ENCODE results near the gene YWHAB.

Gene YWHAB

GRCh38 chr20:44848254-44849015 lies 37.1 kb upstream of the YWHAB start:
- no peaks in the 10 kb centered on the region for H3K36me3 ChIP-seq (ENCODE audit: control insufficient read depth in 1 of 2, insufficient read depth in 2 of 2, low read depth in 1 of 2, low read length in 2 of 2)
- no peak overlapping the region for H3K27ac ChIP-seq (ENCODE audit: low read length, poor library complexity, severe bottlenecking)
- WGBS: 64% methylated on average over 3 of the region's 4 CpGs
- peaks cover 15 to 27% of the 10 kb centered on the region in 2 experiments for H3K27me3 ChIP-seq (ENCODE audit: control insufficient read depth in 1 of 2, insufficient read depth in 1 of 2, low read length in 2 of 2)
- DNase-seq: no peak
- H3K23ac ChIP-seq (ENCODE audit: low read length in 2 of 2): no peak overlapping the region
- no peak overlapping the region for H2BK120ac ChIP-seq (ENCODE audit: low read depth, low read length)
- no peaks in the 10 kb centered on the region for H3K79me1 ChIP-seq (replicated peaks; ENCODE audit: low read length, poor library complexity, severe bottlenecking)
- no peak overlapping the region for H4K91ac ChIP-seq (ENCODE audit: low read length)
- H3K9me3 ChIP-seq (ENCODE audit: control insufficient read depth, low read length): peaks cover 3% of the 10 kb centered on the region
- no peak overlapping the region for H3K14ac ChIP-seq (ENCODE audit: low read length in 2 of 2)
- H2AK5ac ChIP-seq (ENCODE audit: low read length, severe bottlenecking): no peak overlapping the region
- no peak overlapping the region for H3K9ac ChIP-seq (ENCODE audit: low read length)
- peaks cover 2% of the 10 kb centered on the region for H3K4me1 ChIP-seq (ENCODE audit: control insufficient read depth, insufficient read depth, low read depth, low read length)
- H4K8ac ChIP-seq (ENCODE audit: low read length): no peak overlapping the region
- no peak overlapping the region for H2BK15ac ChIP-seq (ENCODE audit: low read depth, poor library complexity, severe bottlenecking)
- H3K4ac ChIP-seq (ENCODE audit: low read depth in 1 of 2, low read length in 2 of 2): no peak overlapping the region
- H2BK5ac ChIP-seq (ENCODE audit: low read depth, low read length, poor library complexity, severe bottlenecking): no peak overlapping the region
- H3K18ac ChIP-seq (ENCODE audit: low read depth in 1 of 2, low read length in 2 of 2): no peak overlapping the region
- no peak overlapping the region for H3K4me2 ChIP-seq (ENCODE audit: low read length, poor library complexity, severe bottlenecking)
- H2BK12ac ChIP-seq (ENCODE audit: low read length in 2 of 2): no peak overlapping the region
- no peak overlapping the region for H2AFZ ChIP-seq (ENCODE audit: low read depth, low read length)
- H3K4me3 ChIP-seq (ENCODE audit: insufficient read depth in 1 of 2, low read depth in 1 of 2, low read length in 2 of 2): no peak overlapping the region

- WGBS: 100% methylated on average over 1 of the region's 1 CpG
- Histone ChIP-seq H2AK5ac (ENCODE audit: low read length, severe bottlenecking) (no peak overlapping the region), H2BK15ac (ENCODE audit: low read depth, poor library complexity, severe bottlenecking) (no peak overlapping the region), H3K18ac (ENCODE audit: low read depth in 1 of 2, low read length in 2 of 2) (no peak overlapping the region), H3K36me3 (ENCODE audit: control insufficient read depth in 1 of 2, insufficient read depth in 2 of 2, low read depth in 1 of 2, low read length in 2 of 2) (no peaks in the 10 kb centered on the region), H3K4me2 (ENCODE audit: low read length, poor library complexity, severe bottlenecking) (no peak overlapping the region), H3K79me1 (replicated peaks; ENCODE audit: low read length, poor library complexity, severe bottlenecking) (no peaks in the 10 kb centered on the region), H3K9ac (ENCODE audit: low read length) (no peak overlapping the region), H3K14ac (ENCODE audit: low read length in 2 of 2) (no peak overlapping the region), H3K4me3 (ENCODE audit: insufficient read depth in 1 of 2, low read depth in 1 of 2, low read length in 2 of 2) (no peak overlapping the region), H3K27ac (ENCODE audit: low read length, poor library complexity, severe bottlenecking) (no peak overlapping the region), H3K23ac (ENCODE audit: low read length in 2 of 2) (no peak overlapping the region), H2BK120ac (ENCODE audit: low read depth, low read length) (no peak overlapping the region), H2BK5ac (ENCODE audit: low read depth, low read length, poor library complexity, severe bottlenecking) (no peak overlapping the region), H2BK12ac (ENCODE audit: low read length in 2 of 2) (no peak overlapping the region), H4K8ac (ENCODE audit: low read length) (no peak overlapping the region), H3K9me3 (ENCODE audit: control insufficient read depth, low read length) (peaks cover 3% of the 10 kb centered on the region), H3K4ac (ENCODE audit: low read depth in 1 of 2, low read length in 2 of 2) (no peak overlapping the region), H4K91ac (ENCODE audit: low read length) (no peak overlapping the region), H3K27me3 (ENCODE audit: control insufficient read depth in 1 of 2, insufficient read depth in 1 of 2, low read length in 2 of 2) (peaks cover 15 to 18% of the 10 kb centered on the region in 2 experiments), H2AFZ (ENCODE audit: low read depth, low read length) (no peak overlapping the region), H3K4me1 (ENCODE audit: control insufficient read depth, insufficient read depth, low read depth, low read length) (no peaks in the 10 kb centered on the region)
- DNase-seq: no peak
These were observed 35.8 kb upstream of the YWHAB start for GRCh38 chr20:44849703-44850102.

- Histone ChIP-seq H3K79me1 (replicated peaks; ENCODE audit: low read length, poor library complexity, severe bottlenecking) (no peaks in the 10 kb centered on the region), H3K4me2 (ENCODE audit: low read length, poor library complexity, severe bottlenecking) (no peak overlapping the region), H3K14ac (ENCODE audit: low read length in 2 of 2) (no peak overlapping the region), H3K9ac (ENCODE audit: low read length) (no peak overlapping the region), H3K27me3 (ENCODE audit: control insufficient read depth in 1 of 2, insufficient read depth in 1 of 2, low read length in 2 of 2) (peaks cover 15 to 19% of the 10 kb centered on the region in 2 experiments), H2AK5ac (ENCODE audit: low read length, severe bottlenecking) (no peak overlapping the region), H3K4me3 (ENCODE audit: insufficient read depth in 1 of 2, low read depth in 1 of 2, low read length in 2 of 2) (no peak overlapping the region), H3K18ac (ENCODE audit: low read depth in 1 of 2, low read length in 2 of 2) (no peak overlapping the region), H4K8ac (ENCODE audit: low read length) (no peak overlapping the region), H2BK5ac (ENCODE audit: low read depth, low read length, poor library complexity, severe bottlenecking) (no peak overlapping the region), H2BK120ac (ENCODE audit: low read depth, low read length) (no peak overlapping the region), H2AFZ (ENCODE audit: low read depth, low read length) (no peak overlapping the region), H3K4me1 (ENCODE audit: control insufficient read depth, insufficient read depth, low read depth, low read length) (no peaks in the 10 kb centered on the region), H2BK12ac (ENCODE audit: low read length in 2 of 2) (no peak overlapping the region), H3K4ac (ENCODE audit: low read depth in 1 of 2, low read length in 2 of 2) (no peak overlapping the region), H3K9me3 (ENCODE audit: control insufficient read depth, low read length) (peaks cover 3% of the 10 kb centered on the region), H3K23ac (ENCODE audit: low read length in 2 of 2) (no peak overlapping the region), H2BK15ac (ENCODE audit: low read depth, poor library complexity, severe bottlenecking) (no peak overlapping the region), H4K91ac (ENCODE audit: low read length) (no peak overlapping the region), H3K27ac (ENCODE audit: low read length, poor library complexity, severe bottlenecking) (no peak overlapping the region), H3K36me3 (ENCODE audit: control insufficient read depth in 1 of 2, insufficient read depth in 2 of 2, low read depth in 1 of 2, low read length in 2 of 2) (no peaks in the 10 kb centered on the region)
- 73% methylated on average over 2 of the region's 3 CpGs for WGBS
- no peak for DNase-seq
These were observed 35.2 kb upstream of the YWHAB start for GRCh38 chr20:44850272-44850671.

GRCh38 chr20:44850837-44851236 lies 34.7 kb upstream of the YWHAB start:
- H3K27ac ChIP-seq (ENCODE audit: low read length, poor library complexity, severe bottlenecking): no peak overlapping the region
- no peaks in the 10 kb centered on the region for H3K4me1 ChIP-seq (ENCODE audit: control insufficient read depth, insufficient read depth, low read depth, low read length)
- H2AFZ ChIP-seq (ENCODE audit: low read depth, low read length): no peak overlapping the region
- H3K23ac ChIP-seq (ENCODE audit: low read length in 2 of 2): no peak overlapping the region
- H3K36me3 ChIP-seq (ENCODE audit: control insufficient read depth in 1 of 2, insufficient read depth in 2 of 2, low read depth in 1 of 2, low read length in 2 of 2): no peaks in the 10 kb centered on the region
- no peak overlapping the region for H2BK12ac ChIP-seq (ENCODE audit: low read length in 2 of 2)
- no peak overlapping the region for H2BK120ac ChIP-seq (ENCODE audit: low read depth, low read length)
- H3K14ac ChIP-seq (ENCODE audit: low read length in 2 of 2): no peak overlapping the region
- WGBS: no CpG with 5 or more reads among the region's 1 CpG
- no peak overlapping the region for H4K8ac ChIP-seq (ENCODE audit: low read length)
- H3K4me2 ChIP-seq (ENCODE audit: low read length, poor library complexity, severe bottlenecking): no peak overlapping the region
- H2BK15ac ChIP-seq (ENCODE audit: low read depth, poor library complexity, severe bottlenecking): no peak overlapping the region
- no peak overlapping the region for H3K4ac ChIP-seq (ENCODE audit: low read depth in 1 of 2, low read length in 2 of 2)
- H3K4me3 ChIP-seq (ENCODE audit: insufficient read depth in 1 of 2, low read depth in 1 of 2, low read length in 2 of 2): no peak overlapping the region
- H3K27me3 ChIP-seq (ENCODE audit: control insufficient read depth in 1 of 2, insufficient read depth in 1 of 2, low read length in 2 of 2): peaks cover 15 to 19% of the 10 kb centered on the region in 2 experiments
- H3K18ac ChIP-seq (ENCODE audit: low read depth in 1 of 2, low read length in 2 of 2): no peak overlapping the region
- no peak overlapping the region for H4K91ac ChIP-seq (ENCODE audit: low read length)
- H2BK5ac ChIP-seq (ENCODE audit: low read depth, low read length, poor library complexity, severe bottlenecking): no peak overlapping the region
- peaks cover 3% of the 10 kb centered on the region for H3K9me3 ChIP-seq (ENCODE audit: control insufficient read depth, low read length)
- no peak for DNase-seq
- no peak overlapping the region for H2AK5ac ChIP-seq (ENCODE audit: low read length, severe bottlenecking)
- no peaks in the 10 kb centered on the region for H3K79me1 ChIP-seq (replicated peaks; ENCODE audit: low read length, poor library complexity, severe bottlenecking)
- H3K9ac ChIP-seq (ENCODE audit: low read length): no peak overlapping the region

Data from mesenchymal stem cell (in vitro differentiated cells and primary cell).